Vagina (tissue), 2 donors: Measurements from ENCODE around the gene RNF31.

Experiments
- POLR2AphosphoS5 ChIP-seq, 2 donors: sonication (generic); formaldehyde crosslinking; IDR thresholded peaks; one replicate each; pipeline ENCODE4 v1.9.0; 2017; ENCODE audit warnings: antibody characterized with exemption in 2 of 2, mild to moderate bottlenecking in 2 of 2, low read depth in 1 of 2; ENCODE audit not compliant: insufficient read depth in 1 of 2
- TF ChIP-seq, protein P1 (sequence below), 3 experiments: fragments of 450-650 bp in 2 of 3; fragments of 200-600 bp in 1 of 3; sonication (generic) in 1 of 3; IDR thresholded peaks; one replicate each; pipeline ENCODE4 v1.5.1; 2017 to 2019; ENCODE audit warnings: antibody characterized with exemption in 3 of 3, mild to moderate bottlenecking in 2 of 3, moderate library complexity in 2 of 3

DNA sequence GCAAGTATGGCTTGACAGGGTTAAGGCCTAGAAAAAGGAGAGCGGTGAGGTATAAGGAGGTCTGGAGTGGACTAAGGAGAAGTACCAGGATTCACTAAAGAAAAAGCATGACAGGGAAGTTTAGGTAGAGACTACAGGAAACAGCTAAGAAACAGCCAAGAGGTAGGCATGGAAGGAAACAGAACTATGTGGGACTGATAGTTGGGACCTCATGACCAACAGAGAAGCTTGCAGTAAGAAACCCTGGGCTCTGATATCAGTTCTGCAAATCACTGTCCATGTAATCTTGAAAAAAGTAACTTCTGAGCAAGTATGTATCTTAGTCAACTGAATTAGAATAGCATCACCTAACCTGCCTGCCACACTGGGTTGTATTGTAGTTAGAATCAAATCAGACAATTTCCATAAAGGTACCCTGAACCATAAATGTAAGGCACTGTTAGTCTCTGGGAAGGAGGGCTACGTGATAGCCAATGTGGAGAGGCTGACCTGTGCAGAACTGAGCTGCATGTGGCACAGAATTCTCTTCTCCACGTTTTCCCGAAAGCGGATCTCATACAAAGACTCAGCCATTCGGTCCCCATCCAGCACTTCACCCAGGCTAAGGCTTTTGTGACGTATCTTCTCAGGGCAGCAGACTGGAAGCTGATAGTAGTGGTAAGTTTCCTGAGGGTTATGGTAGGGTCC, 47.0 kb downstream of the RNF31 start:
- no peak for TF ChIP-seq POLR2AphosphoS5 (IDR thresholded peaks at IDR 0.05; ENCODE audit: insufficient read depth in 1 of 2, low read depth in 1 of 2)
- TF ChIP-seq, protein P1, sequence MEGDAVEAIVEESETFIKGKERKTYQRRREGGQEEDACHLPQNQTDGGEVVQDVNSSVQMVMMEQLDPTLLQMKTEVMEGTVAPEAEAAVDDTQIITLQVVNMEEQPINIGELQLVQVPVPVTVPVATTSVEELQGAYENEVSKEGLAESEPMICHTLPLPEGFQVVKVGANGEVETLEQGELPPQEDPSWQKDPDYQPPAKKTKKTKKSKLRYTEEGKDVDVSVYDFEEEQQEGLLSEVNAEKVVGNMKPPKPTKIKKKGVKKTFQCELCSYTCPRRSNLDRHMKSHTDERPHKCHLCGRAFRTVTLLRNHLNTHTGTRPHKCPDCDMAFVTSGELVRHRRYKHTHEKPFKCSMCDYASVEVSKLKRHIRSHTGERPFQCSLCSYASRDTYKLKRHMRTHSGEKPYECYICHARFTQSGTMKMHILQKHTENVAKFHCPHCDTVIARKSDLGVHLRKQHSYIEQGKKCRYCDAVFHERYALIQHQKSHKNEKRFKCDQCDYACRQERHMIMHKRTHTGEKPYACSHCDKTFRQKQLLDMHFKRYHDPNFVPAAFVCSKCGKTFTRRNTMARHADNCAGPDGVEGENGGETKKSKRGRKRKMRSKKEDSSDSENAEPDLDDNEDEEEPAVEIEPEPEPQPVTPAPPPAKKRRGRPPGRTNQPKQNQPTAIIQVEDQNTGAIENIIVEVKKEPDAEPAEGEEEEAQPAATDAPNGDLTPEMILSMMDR (IDR thresholded peaks at IDR 0.05), result no peak
